Skeletal muscle cell (primary cell): ENCODE measurements around the gene LELP1.
"Not testable (repeated sequence)": the region's sequence is repeated elsewhere in the genome, so short reads cannot be mapped to it uniquely, and the experiment has no call there.

Experiments
- DNase-seq: peaks from one replicate; pipeline ENCODE4 v3.0.0-alpha.2; 2010; ENCODE audit warnings: low read depth
- H3K4me3 ChIP-seq: 2 replicates; pipeline ENCODE4 v1.5.1; 2011; ENCODE audit warnings: low read depth, mild to moderate bottlenecking, control low read depth, low read length, moderate library complexity

Gene LELP1

DNA sequence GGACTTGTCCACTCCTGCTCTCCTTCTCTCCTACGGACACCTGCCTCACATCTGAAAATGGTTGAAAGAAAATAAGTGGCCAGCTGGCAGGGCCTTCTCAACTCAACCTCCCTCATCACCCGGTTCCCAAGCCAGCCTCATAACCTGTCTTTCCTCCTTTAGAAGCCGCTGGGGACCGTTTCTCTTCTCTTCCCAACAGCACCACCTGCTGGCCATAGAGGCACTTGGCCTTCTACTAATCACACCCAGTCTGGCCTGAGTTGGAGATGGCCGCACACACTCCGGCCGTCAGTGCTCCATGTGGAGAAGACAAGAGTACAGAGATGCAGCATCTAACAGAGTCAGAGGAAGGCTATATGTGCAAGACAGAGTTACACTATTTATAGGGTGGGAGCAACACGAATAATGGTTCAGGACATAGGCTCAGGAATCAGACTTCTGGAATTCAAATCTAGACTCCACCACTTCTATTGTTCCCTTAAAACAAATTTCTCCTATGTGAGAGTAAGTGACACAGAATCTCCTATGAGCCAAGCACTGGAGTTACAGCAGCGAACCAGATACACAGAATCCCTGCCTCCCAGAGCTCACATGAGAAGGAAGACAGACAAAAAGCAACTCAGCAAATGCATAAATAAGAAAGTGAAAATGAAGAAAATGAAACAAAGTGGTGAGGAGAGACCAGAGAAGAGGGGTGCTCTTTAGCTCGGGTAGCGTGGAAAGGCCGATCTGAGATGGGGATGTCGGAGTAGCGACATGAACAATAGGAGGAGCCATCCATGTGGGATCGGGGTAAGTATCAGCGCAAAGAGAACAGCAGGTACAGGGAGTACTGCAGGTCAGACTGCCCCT lies 20.0 kb downstream of the LELP1 start:
- DNase-seq, H3K4me3 ChIP-seq: not testable (repeated sequence)

DNA sequence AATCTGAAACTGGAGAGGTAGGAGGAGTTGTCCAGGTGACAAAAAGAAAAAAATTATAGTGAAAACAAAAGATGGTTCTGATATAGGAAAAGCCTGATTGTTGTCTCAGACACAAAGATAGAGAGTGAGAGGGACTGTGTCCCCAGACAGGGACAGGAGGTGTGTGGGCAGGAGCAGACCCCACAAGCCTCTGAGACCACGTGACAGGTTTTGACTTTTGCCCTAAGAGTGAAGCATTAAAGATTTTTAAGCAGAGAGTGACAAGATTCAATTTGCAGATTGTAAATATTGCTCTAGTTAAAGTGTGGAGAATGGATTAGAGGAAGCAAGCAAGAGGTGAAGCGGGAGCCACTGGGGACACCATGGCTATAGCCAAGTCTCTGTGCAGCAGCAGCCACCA lies 24.6 kb downstream of the LELP1 start:
- no peak for DNase-seq

DNA sequence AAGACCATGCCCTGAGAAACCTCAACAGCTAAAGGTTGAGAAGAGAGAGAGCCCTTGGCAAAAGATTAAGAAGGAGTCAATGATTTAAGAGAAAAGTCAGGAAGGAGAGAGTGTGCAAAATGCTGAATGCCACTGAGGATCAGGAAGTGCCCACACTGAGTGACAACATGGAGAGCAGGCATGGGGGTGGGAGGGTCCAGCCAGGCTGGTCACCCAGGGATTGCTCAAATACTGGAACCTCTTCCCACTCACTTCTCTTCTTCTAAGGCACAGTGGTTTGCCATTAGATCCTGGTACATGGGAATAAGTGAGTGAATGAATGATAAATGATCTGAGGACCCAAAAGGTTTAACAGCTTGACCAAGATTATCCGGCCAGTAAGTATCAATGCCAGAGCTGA lies 25.3 kb downstream of the LELP1 start:
- no peak overlapping the region for H3K4me3 ChIP-seq
- no peak for DNase-seq

More for the DNA sequence above, 24.6 kb downstream of the LELP1 start:
- H3K4me3 ChIP-seq: no peak overlapping the region

DNA sequence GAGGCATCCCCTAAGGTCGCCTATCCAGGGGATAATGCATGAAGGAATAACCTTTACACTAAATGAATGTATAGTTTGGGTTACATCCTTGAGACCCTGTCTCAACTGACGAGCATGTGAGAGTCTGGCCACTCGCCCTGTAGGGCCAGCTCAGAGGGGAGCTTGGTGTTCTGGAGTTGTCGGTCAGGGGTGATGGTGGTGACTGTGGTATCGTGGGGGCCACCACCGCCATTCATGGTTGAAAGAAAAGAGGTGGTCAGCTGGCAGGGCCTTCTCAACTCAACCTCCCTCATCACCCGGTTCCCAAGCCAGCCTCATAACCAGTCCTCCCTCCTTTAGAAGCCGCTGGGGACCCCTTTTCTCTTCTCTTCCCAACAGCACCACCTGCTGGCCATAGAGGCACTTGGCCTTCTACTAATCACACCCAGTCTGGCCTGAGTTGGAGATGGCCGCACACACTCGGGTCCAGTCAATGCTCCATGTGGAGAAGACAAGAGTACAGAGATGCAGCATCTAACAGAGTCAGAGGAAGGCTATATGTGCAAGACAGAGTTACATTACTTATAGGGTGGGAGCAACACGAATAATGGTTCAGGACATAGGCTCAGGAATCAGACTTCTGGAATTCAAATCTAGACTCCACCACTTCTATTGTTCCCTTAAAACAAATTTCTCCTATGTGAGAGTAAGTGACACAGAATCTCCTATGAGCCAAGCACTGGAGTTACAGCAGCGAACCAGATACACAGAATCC lies 26.0 kb downstream of the LELP1 start:
- DNase-seq, H3K4me3 ChIP-seq: not testable (repeated sequence)

DNA sequence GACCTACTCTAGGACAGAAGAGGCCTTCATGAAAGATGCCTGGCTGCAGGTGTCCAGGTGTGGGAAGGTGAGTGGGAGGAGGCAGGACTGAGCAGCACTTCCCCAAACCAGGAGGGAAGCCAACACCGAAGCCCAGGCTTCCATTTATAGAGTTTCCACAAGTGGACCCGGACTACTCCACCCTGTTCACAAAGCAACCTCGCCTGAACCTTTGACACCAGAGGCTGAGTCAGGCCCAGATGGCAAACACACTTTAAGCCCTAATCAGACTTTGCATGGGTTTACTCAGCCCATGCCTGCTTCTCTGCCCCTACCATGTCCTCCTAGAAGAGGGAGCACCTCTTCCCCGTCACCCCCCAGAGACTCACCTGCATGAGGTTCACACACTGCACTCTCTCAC lies 28.1 kb downstream of the LELP1 start:
- DNase-seq: no peak
- no peak overlapping the region for H3K4me3 ChIP-seq

DNA sequence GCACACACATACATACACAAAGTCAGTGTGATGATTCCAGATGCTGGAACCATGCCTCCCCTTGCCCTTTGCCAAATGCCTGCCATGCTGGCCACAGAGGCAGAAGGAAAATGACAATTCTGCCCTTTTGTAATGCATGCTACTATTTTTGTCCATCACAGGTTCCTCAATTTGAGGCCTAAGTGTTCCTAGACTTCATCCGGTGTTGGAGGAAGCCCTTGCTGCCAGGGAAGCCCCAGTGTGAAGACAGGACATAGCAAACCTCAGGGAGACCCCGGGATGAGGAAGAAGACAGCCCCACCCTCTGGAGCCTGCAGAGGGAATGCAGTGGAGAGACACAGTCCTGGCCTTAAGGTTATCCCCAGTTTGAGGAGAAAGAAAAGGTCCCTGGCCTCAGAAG lies 28.6 kb downstream of the LELP1 start:
- H3K4me3 ChIP-seq: no peak overlapping the region
- no peak for DNase-seq

DNA sequence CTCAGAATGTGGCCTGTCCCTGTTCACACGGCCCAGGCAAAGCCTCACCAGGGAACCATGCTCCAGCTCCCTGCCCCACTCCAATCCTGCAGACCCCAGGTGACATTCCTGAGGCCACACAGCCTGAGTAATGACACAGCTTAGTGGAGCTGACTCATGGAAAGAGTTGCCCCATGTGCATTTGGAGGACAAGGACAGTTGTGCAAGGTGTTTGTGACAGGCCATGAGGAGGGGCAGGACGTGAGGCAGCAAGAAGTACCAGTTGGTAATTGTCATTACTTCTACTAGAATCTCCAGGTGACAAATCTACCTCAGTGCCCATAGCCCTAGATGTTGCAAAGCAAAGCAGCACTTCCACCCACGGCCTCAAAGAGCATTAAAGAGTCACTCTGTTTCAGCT lies 29.3 kb downstream of the LELP1 start:
- DNase-seq: no peak

DNA sequence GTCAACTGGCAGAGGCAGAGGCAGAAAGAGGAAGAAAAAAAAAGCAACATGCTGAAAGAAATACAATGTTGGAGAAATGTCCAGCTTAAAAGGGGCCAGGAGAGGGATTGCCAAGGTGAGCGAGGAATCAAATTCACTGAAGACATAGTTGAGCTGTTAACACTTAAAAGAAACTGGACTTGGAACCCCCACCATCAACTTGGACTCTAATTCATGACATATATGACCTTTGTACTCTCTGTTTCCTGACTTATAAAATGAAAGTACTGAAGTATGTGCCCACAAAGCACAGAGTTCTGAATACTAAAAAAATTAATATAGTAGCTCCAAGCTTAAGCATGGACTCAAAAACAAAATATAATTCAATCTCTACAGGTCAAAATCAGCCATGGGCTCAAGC lies 30.2 kb downstream of the LELP1 start:
- DNase-seq: no peak
- no peak overlapping the region for H3K4me3 ChIP-seq

More for the DNA sequence above, 29.3 kb downstream of the LELP1 start:
- no peak overlapping the region for H3K4me3 ChIP-seq

DNA sequence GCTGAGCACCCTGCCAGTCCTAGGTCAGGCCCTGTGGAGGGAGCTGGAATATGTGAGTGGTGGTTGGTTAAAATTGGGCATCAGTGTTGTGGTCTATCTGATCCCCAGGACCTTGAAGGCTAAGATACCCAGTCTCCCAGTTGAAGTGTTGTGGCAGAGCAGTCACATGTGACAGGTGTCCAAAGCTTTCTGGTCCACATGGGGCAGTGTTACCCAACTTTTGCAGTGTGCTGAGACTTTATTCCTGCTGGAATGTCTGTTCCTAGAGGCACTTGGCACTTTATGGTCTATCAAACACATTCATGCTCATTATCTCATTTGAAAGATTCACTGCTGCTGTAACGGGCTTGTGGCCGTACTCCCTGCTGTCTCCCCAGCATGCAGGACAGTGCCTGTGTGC lies 35.3 kb downstream of the LELP1 start:
- no peak for DNase-seq
- no peak overlapping the region for H3K4me3 ChIP-seq

DNA sequence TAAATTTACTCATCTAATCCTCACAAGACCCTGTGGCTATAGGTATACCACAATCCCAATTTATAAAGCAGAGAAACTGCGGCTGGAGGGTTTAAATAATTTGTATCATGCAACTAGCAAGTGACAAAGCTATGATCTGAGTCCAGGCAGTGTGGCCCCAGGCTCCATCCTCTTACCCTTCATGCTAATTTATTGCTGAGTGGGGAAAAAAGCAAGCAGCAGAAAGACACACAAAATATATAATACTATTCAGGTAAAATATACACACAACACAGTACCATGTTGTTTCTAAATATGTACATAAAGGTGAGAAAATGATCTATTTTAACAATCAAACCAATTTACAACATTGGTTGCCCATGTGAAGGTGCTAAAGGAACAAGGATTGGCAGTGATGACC lies 38.9 kb downstream of the LELP1 start:
- no peak for DNase-seq
- H3K4me3 ChIP-seq: no peak overlapping the region

DNA sequence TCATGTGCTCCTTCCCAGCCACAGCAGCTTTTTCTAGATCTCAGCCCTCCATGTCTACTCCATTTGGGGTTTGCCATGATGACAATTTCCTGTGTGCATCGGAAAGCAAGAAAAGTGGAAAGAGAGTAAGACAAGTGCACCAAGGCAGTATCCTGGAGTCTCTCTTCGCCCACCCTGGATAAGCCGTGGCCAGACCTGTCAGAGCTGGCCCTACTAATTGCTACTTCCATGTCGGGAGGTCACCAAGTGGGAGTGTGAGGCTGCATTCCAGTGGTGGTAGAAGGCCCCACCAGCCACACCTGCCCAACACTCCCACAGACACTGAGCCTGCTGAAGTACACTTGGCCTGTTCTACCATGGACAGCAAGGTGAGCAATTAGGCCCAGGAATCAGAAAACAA lies 42.2 kb downstream of the LELP1 start:
- DNase-seq: no peak
- H3K4me3 ChIP-seq: no peak overlapping the region

DNA sequence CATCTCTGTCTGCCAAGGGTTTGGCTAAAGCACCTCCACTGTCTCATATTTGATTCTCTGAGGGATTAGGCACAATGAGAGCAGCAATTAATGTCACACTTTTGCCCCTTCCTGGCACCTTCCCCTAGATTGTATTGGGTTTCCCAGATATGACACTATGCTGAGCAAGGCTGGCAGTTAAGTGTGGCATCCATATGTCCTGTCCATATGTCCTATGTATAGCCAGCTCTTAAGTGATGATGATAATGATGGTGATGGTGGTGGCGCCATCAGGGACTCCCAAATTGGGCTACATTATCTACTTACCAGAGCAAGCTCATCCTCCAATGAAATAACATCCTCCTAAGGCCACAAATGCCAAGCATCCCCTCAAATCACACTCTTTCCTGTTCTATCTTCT lies 42.8 kb downstream of the LELP1 start:
- no peak for DNase-seq
- H3K4me3 ChIP-seq: no peak overlapping the region

DNA sequence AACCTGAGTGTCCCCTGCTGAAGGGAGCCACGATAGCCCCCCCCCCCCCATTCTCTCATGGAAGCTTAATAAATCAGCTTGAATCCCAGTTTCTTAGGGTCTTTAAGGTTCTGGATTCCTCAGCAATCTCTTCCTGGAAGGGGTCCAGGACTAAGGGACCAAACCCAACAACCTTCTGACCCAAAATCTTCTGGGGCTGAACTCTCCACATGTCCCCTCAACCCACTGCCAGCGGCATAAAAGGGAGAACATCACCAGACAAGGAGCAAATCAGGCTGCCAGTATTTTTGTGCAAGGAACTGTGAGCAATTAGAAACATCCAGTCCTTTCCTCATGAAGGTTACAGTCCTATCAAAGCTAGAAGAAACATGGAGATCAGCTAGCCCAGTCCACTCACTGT lies 43.6 kb downstream of the LELP1 start:
- no peak overlapping the region for H3K4me3 ChIP-seq
- no peak for DNase-seq

DNA sequence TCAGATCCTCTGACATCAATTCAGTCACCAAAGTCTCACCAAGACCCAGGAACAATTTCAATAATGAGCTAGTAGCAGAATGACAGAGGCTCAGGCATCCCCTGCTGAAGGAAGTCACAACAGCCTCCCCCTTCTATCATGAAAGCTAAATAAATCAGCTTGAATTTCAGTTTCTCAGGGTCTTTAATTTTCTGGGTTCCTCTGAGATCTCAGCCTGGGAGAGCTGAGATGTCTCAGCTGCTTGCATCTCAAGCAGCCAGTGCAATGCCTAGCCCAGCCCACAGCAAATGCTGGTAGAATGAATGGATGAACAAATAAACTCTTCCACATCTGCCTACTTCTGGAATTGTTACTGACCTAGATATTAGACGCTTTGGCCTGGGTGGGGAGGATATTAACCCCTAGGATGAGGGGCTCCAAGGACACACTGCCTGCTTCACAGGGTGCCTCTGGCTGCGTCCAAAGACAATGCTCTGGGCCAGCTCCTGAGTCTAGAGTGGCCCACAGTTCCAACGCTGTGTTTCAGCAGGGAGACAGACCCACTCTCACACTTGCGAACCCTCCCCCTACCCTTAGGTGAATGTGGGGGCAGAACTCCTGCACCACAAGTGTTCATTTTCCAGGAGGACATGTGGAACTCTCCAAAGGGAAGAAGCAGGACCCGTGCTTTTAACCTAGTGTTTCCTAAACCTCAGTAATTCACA lies 45.1 kb downstream of the LELP1 start:
- H3K4me3 ChIP-seq: no peak overlapping the region
- DNase-seq: no peak

DNA sequence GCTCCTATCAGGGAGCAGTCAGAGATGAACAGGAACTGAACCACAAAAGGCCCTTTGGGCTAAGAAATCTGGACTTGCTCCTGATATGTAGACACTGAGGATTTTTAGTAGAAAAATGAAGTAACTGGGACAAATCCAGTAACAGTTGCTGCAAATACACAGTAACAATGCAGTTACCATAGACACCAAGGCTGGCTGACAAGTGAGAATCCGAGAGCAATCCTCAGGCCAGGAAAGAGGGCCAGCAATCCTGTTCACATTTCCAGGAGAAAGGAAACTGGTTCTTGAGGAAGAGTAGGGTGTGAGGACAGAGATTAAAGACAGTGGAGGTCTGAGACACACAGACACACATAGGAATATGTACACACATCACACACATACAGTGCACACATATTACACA lies 46.9 kb downstream of the LELP1 start:
- H3K4me3 ChIP-seq: no peak overlapping the region
- no peak for DNase-seq

DNA sequence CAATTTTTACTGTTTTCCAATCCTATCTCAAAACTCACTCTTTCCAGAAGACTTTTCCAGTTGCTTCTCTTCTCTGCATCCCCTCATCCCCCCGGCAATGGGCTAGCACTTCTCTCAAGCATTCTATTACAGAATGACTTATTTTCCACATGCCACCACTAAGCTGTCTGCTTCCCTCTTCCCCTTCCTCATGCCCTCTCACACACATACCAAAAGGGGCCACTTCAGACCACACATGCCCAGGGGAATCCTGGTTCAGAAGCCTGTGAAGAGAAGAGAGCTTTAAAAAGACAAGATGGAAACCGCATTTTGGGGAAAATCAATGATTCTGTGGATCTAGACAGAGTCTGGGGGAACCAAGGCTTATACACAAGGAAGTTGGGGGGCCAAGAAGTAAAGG lies 47.9 kb downstream of the LELP1 start:
- no peak for DNase-seq
- no peak overlapping the region for H3K4me3 ChIP-seq

DNA sequence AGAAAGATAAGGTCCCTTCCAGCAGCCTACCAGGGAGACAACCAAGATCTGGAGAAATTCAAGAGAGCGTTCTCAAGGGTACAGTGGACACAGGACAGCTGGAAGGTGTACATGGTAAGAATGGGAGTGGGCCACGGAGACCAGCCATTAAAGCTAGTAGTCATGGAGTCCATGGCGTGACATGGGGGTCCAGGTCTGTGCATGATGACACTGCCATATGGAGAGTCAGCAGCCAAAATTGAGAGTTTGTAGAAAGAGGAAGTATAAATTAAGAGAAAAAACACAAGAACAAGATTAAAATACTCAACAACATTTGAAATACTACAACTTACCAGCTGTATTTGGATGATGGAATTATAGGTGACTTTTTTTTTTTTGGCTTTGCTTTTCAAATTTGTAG lies 48.3 kb downstream of the LELP1 start:
- DNase-seq: no peak
- H3K4me3 ChIP-seq: no peak overlapping the region

DNA sequence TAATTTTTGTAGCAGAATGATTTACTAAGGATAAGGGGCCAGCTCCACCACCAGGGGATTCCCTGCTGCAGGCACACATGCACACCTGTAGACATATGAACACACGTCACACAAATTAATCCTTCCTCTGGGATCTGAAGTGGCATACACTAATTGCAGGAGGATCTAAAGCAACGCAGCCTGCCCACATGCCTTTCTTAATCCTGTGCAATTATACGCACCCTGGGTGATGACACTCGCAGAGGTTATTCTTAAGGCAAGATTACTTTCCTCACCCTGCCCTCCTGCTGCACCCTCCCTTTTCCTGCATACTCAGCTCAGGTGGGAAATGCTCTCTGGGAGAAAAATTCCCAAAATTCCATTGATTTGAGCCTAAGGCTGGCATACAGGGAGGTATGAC lies 48.8 kb downstream of the LELP1 start:
- no peak for DNase-seq
- no peak overlapping the region for H3K4me3 ChIP-seq

DNA sequence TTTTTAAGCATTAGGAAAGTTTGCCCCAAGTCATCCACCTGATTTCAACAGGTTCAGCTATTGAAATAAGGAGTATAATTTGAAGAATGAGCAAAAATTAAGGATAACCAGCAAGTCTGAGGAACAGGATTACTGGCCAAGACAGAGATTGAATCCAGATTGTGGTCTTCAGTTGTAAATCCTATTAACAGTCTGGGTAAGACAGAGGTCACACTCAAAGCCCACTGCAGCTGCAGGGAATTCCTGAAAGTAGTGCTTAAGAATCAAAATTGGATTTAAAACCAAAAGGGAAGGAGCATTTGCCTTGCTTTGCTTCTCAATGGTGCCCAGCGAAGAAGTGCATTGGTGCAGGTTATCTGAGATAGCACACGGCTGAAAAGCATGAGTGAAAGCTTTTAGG lies 49.8 kb downstream of the LELP1 start:
- DNase-seq: no peak

DNA sequence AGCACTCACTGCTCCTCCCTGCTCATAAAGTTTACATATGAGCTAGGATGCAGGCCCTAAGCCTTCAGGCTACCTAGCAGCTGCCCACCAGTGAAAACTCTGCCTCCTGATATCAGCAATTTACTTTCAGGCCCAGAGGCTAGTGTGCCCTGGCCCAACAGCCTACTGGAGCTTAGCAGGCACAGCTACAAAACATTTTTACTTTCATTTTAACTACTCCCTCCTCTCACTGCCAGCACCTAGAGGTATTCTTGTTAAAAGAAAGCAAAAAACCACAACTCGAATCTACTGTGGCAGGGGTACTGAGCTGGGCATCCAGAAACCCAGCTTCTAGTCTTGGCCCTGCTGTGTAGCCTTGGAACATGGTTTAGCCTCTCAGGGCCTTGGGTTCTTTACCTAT lies 50.5 kb downstream of the LELP1 start:
- H3K4me3 ChIP-seq: no peak overlapping the region
- no peak for DNase-seq

More for the DNA sequence above, 49.8 kb downstream of the LELP1 start:
- H3K4me3 ChIP-seq: no peak overlapping the region
